ENCODE measurements around the gene DACT3.

The DACT3 gene

GRCh38 chr19:46648060-46648960, 12.7 kb downstream of the DACT3 start:
- Histone ChIP-seq H3K4me1 (ENCODE audit: control insufficient read depth, insufficient read depth, low read length) (no peaks in the 10 kb centered on the region), H3K36me3 (ENCODE audit: control insufficient read depth, insufficient read depth, low read length) (no peaks in the 10 kb centered on the region), H3K9me3 (ENCODE audit: control insufficient read depth, low read length) (no peaks in the 10 kb centered on the region), H3K4me3 (ENCODE audit: insufficient read depth, low read depth, low read length) (no peak overlapping the region), H3K27ac (ENCODE audit: insufficient read depth, low read depth, low read length, poor library complexity, severe bottlenecking) (no peak overlapping the region), H3K27me3 (ENCODE audit: control insufficient read depth, insufficient read depth, low read length, poor library complexity, severe bottlenecking) (peaks cover 50% of the 10 kb centered on the region)
- 23 to 26% methylated on average over 63 of the region's 63 CpGs for WGBS, 2 experiments

- Histone ChIP-seq H3K36me3 (ENCODE audit: control insufficient read depth, insufficient read depth, low read length) (no peaks in the 10 kb centered on the region), H3K4me3 (ENCODE audit: insufficient read depth, low read depth, low read length) (no peak overlapping the region), H3K4me1 (ENCODE audit: control insufficient read depth, insufficient read depth, low read length) (no peaks in the 10 kb centered on the region), H3K9me3 (ENCODE audit: control insufficient read depth, low read length) (no peaks in the 10 kb centered on the region), H3K27ac (ENCODE audit: insufficient read depth, low read depth, low read length, poor library complexity, severe bottlenecking) (no peak overlapping the region), H3K27me3 (ENCODE audit: control insufficient read depth, insufficient read depth, low read length, poor library complexity, severe bottlenecking) (peaks cover 56% of the 10 kb centered on the region)
- WGBS, 2 experiments = 93 to 98% methylated on average over 2 to 3 of the region's 3 CpGs
These were observed 14.6 kb downstream of the DACT3 start for GRCh38 chr19:46646402-46646801.

- WGBS, 2 experiments = 19 to 32% methylated on average over 3 of the region's 3 CpGs
- H3K27ac ChIP-seq (ENCODE audit: insufficient read depth, low read depth, low read length, poor library complexity, severe bottlenecking) = no peak overlapping the region
- no peaks in the 10 kb centered on the region for H3K4me1 ChIP-seq (ENCODE audit: control insufficient read depth, insufficient read depth, low read length)
- H3K27me3 ChIP-seq (ENCODE audit: control insufficient read depth, insufficient read depth, low read length, poor library complexity, severe bottlenecking) = peaks cover 58% of the 10 kb centered on the region
- no peaks in the 10 kb centered on the region for H3K36me3 ChIP-seq (ENCODE audit: control insufficient read depth, insufficient read depth, low read length)
- no peaks in the 10 kb centered on the region for H3K9me3 ChIP-seq (ENCODE audit: control insufficient read depth, low read length)
- no peak overlapping the region for H3K4me3 ChIP-seq (ENCODE audit: insufficient read depth, low read depth, low read length)
These were observed 16.3 kb downstream of the DACT3 start for GRCh38 chr19:46644720-46645119.

GRCh38 chr19:46640656-46641055, 20.3 kb downstream of the DACT3 start:
- 81 to 83% methylated on average over 2 of the region's 2 CpGs for WGBS, 2 experiments
- Histone ChIP-seq H3K27ac (ENCODE audit: insufficient read depth, low read depth, low read length, poor library complexity, severe bottlenecking) (no peak overlapping the region), H3K27me3 (ENCODE audit: control insufficient read depth, insufficient read depth, low read length, poor library complexity, severe bottlenecking) (peaks cover 62% of the 10 kb centered on the region), H3K4me1 (ENCODE audit: control insufficient read depth, insufficient read depth, low read length) (peaks cover 7% of the 10 kb centered on the region), H3K4me3 (ENCODE audit: insufficient read depth, low read depth, low read length) (no peak overlapping the region), H3K36me3 (ENCODE audit: control insufficient read depth, insufficient read depth, low read length) (no peaks in the 10 kb centered on the region), H3K9me3 (ENCODE audit: control insufficient read depth, low read length) (no peaks in the 10 kb centered on the region)

- H3K9me3 ChIP-seq (ENCODE audit: control insufficient read depth, low read length) = no peaks in the 10 kb centered on the region
- no peaks in the 10 kb centered on the region for H3K36me3 ChIP-seq (ENCODE audit: control insufficient read depth, insufficient read depth, low read length)
- peaks cover 14% of the 10 kb centered on the region for H3K4me1 ChIP-seq (ENCODE audit: control insufficient read depth, insufficient read depth, low read length)
- no peak overlapping the region for H3K27ac ChIP-seq (ENCODE audit: insufficient read depth, low read depth, low read length, poor library complexity, severe bottlenecking)
- peak overlapping the region; percentile 50 for H3K4me3 ChIP-seq (ENCODE audit: insufficient read depth, low read depth, low read length)
- peaks cover 73% of the 10 kb centered on the region for H3K27me3 ChIP-seq (ENCODE audit: control insufficient read depth, insufficient read depth, low read length, poor library complexity, severe bottlenecking)
- 8% methylated on average over 48 to 49 of the region's 49 CpGs for WGBS, 2 experiments
These were observed 21.4 kb downstream of the DACT3 start for GRCh38 chr19:46639358-46640182.

GRCh38 chr19:46637224-46637623, 23.8 kb downstream of the DACT3 start:
- Histone ChIP-seq H3K27ac (ENCODE audit: insufficient read depth, low read depth, low read length, poor library complexity, severe bottlenecking) (no peak overlapping the region), H3K4me3 (ENCODE audit: insufficient read depth, low read depth, low read length) (no peak overlapping the region), H3K4me1 (ENCODE audit: control insufficient read depth, insufficient read depth, low read length) (peaks cover 22% of the 10 kb centered on the region), H3K9me3 (ENCODE audit: control insufficient read depth, low read length) (no peaks in the 10 kb centered on the region), H3K27me3 (ENCODE audit: control insufficient read depth, insufficient read depth, low read length, poor library complexity, severe bottlenecking) (peaks cover 94% of the 10 kb centered on the region), H3K36me3 (ENCODE audit: control insufficient read depth, insufficient read depth, low read length) (no peaks in the 10 kb centered on the region)
- WGBS, 2 experiments = 84 to 85% methylated on average over 14 of the region's 14 CpGs

GRCh38 chr19:46635920-46636761, 24.8 kb downstream of the DACT3 start, which contains the start of gene GNG8:
Gene GNG8, minus strand, starts transcription at chr19:46636202. Its CDS starts 1,520 bp downstream, at chr19:46634682.
- Histone ChIP-seq H3K27me3 (ENCODE audit: control insufficient read depth, insufficient read depth, low read length, poor library complexity, severe bottlenecking) (peaks cover 88% of the 10 kb centered on the region), H3K4me1 (ENCODE audit: control insufficient read depth, insufficient read depth, low read length) (peaks cover 24% of the 10 kb centered on the region), H3K27ac (ENCODE audit: insufficient read depth, low read depth, low read length, poor library complexity, severe bottlenecking) (no peak within 1 kb of the TSS), H3K9me3 (ENCODE audit: control insufficient read depth, low read length) (no peaks in the 10 kb centered on the region), H3K4me3 (ENCODE audit: insufficient read depth, low read depth, low read length) (no peak within 1 kb of the TSS), H3K36me3 (ENCODE audit: control insufficient read depth, insufficient read depth, low read length) (no peaks in the 10 kb centered on the region)
- WGBS, 2 experiments = 15 to 16% methylated on average over 34 of the region's 34 CpGs

GRCh38 chr19:46634656-46635218, 26.2 kb downstream of the DACT3 start:
- Histone ChIP-seq H3K4me3 (ENCODE audit: insufficient read depth, low read depth, low read length) (peak overlapping the region; percentile 37), H3K9me3 (ENCODE audit: control insufficient read depth, low read length) (no peaks in the 10 kb centered on the region), H3K27ac (ENCODE audit: insufficient read depth, low read depth, low read length, poor library complexity, severe bottlenecking) (no peak overlapping the region), H3K4me1 (ENCODE audit: control insufficient read depth, insufficient read depth, low read length) (peaks cover 30% of the 10 kb centered on the region), H3K36me3 (ENCODE audit: control insufficient read depth, insufficient read depth, low read length) (no peaks in the 10 kb centered on the region), H3K27me3 (ENCODE audit: control insufficient read depth, insufficient read depth, low read length, poor library complexity, severe bottlenecking) (peaks cover 74% of the 10 kb centered on the region)
- 2% methylated on average over 23 of the region's 23 CpGs for WGBS, 2 experiments

- 0 to 1% methylated on average over 35 of the region's 38 CpGs for WGBS, 2 experiments
- Histone ChIP-seq H3K4me3 (ENCODE audit: insufficient read depth, low read depth, low read length) (peak overlapping the region; percentile 37), H3K27me3 (ENCODE audit: control insufficient read depth, insufficient read depth, low read length, poor library complexity, severe bottlenecking) (peaks cover 68% of the 10 kb centered on the region)
These were observed 26.8 kb downstream of the DACT3 start for GRCh38 chr19:46634045-46634655.

More at GRCh38 chr19:46634045-46634655, 26.8 kb downstream of the DACT3 start:
- Histone ChIP-seq H3K9me3 (ENCODE audit: control insufficient read depth, low read length) (no peaks in the 10 kb centered on the region), H3K27ac (ENCODE audit: insufficient read depth, low read depth, low read length, poor library complexity, severe bottlenecking) (no peak overlapping the region), H3K36me3 (ENCODE audit: control insufficient read depth, insufficient read depth, low read length) (no peaks in the 10 kb centered on the region), H3K4me1 (ENCODE audit: control insufficient read depth, insufficient read depth, low read length) (peaks cover 30% of the 10 kb centered on the region)

Data from ectodermal cell (in vitro differentiated cells).